Neural progenitor cell (in vitro differentiated cells): Measurements from ENCODE around the gene PCDH1. TPM values are rescaled to one million over a fixed set of nuclear protein-coding genes. Genes with fewer than 3 reads are reported as not detected.

Source experiments
- DNase-seq: peaks from one replicate; pipeline ENCODE4 v3.0.0-alpha.2; 2016; ENCODE audit warnings: low spot score
- H2AFZ ChIP-seq: fragments of 200-600 bp; sonication (generic); replicated peaks from 2 replicates; pipeline ENCODE4 v1.6.1; 2016; ENCODE audit warnings: antibody characterized with exemption
- H3F3A ChIP-seq: fragments of 200-600 bp; sonication (generic); 2 replicates; pipeline ENCODE4 v1.6.1; 2016; ENCODE audit warnings: antibody characterized with exemption, low read depth
- H3K27ac ChIP-seq: fragments of 200-600 bp; sonication (generic); 2 replicates; pipeline ENCODE4 v1.5.1; 2016; ENCODE audit warnings: mild to moderate bottlenecking
- H3K27me3 ChIP-seq: fragments of 200-600 bp; sonication (generic); 2 replicates; pipeline ENCODE4 v1.6.1; 2016; ENCODE audit warnings: mild to moderate bottlenecking, moderate library complexity
- H3K36me3 ChIP-seq: fragments of 200-600 bp; sonication (generic); 2 replicates; pipeline ENCODE4 v1.5.1; 2016
- H3K4me1 ChIP-seq: fragments of 200-600 bp; sonication (generic); 2 replicates; pipeline ENCODE4 v1.6.1; 2016; ENCODE audit warnings: mixed run types
- H3K4me2 ChIP-seq: fragments of 200-600 bp; sonication (generic); 2 replicates; pipeline ENCODE4 v1.6.1; 2016
- H3K4me3 ChIP-seq: fragments of 200-600 bp; sonication (generic); 2 replicates; pipeline ENCODE4 v1.5.1; 2016
- H3K79me2 ChIP-seq: fragments of 200-600 bp; sonication (generic); 2 replicates; pipeline ENCODE4 v1.6.1; 2016; ENCODE audit warnings: low read depth
- H3K9ac ChIP-seq: fragments of 200-600 bp; sonication (generic); 2 replicates; pipeline ENCODE4 v1.6.1; 2016
- H3K9me3 ChIP-seq: fragments of 200-600 bp; sonication (generic); 2 replicates; pipeline ENCODE4 v1.5.1; 2016; ENCODE audit warnings: low read depth
- H4K20me1 ChIP-seq: fragments of 200-600 bp; sonication (generic); 2 replicates; pipeline ENCODE4 v1.6.1; 2016; ENCODE audit warnings: low read depth
- H3K27ac Mint-ChIP-seq: 3 replicates; pipeline ENCODE4 v1.8.0; 2021; ENCODE audit warnings: mixed read lengths
- H3K27me3 Mint-ChIP-seq: 2 replicates; pipeline ENCODE4 v1.8.0; 2022; ENCODE audit warnings: low read depth, mild to moderate bottlenecking, inconsistent platforms, moderate library complexity, mixed read lengths; ENCODE audit not compliant: insufficient read depth
- H3K36me3 Mint-ChIP-seq: 3 replicates; pipeline ENCODE4 v1.8.0; 2021; ENCODE audit warnings: mixed read lengths
- H3K4me1 Mint-ChIP-seq: 3 replicates; pipeline ENCODE4 v1.8.0; 2021; ENCODE audit warnings: mixed read lengths
- H3K4me3 Mint-ChIP-seq: 3 replicates; pipeline ENCODE4 v1.8.0; 2021; ENCODE audit warnings: mild to moderate bottlenecking, moderate library complexity, mixed read lengths
- H3K9me3 Mint-ChIP-seq: 3 replicates; pipeline ENCODE4 v1.8.0; 2020; ENCODE audit warnings: mixed read lengths
- CTCF ChIP-seq: fragments of 200-600 bp; sonication (generic); IDR thresholded peaks from 2 replicates; pipeline ENCODE4 v1.5.1; 2017; ENCODE audit warnings: antibody characterized with exemption, mild to moderate bottlenecking
- EZH2 ChIP-seq: fragments of 200-600 bp; sonication (generic); IDR thresholded peaks from 2 replicates; pipeline ENCODE4 v1.6.1; 2017; ENCODE audit warnings: antibody characterized with exemption, mild to moderate bottlenecking, moderate library complexity
- EZH2phosphoT487 ChIP-seq: fragments of 200-600 bp; sonication (generic); IDR thresholded peaks from 2 replicates; pipeline ENCODE4 v1.6.1; 2017; ENCODE audit warnings: antibody characterized with exemption
- total RNA-seq: library from RNA; depleted of rRNA; stranded (reverse); fragments of >200 nt; gene quantifications from 2 replicates; pipeline ENCODE4 v1.2.3, GENCODE V29; 2015; ENCODE audit warnings: low replicate concordance

Gene PCDH1
- total RNA-seq, 1 donor from 2014 or later = 24.8 TPM

DNA sequence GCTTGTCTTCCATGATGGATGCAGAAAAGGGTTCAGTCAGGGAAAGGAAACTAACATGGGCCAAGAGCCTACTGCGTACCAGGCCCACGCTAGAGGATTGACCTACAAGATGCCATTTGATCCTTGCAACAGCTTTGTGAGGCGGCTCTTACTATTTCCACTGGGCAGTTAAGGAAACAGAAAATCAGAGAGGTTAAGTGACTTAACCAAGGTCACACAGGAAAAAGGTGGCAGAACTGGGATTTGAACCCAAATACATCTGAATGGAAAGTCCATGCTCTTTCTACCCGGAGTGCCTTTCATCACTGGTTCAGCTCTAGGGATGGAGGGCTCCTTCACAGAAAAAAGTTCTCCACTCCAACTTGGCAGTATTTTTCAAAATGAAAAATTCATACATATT is 50.0 kb downstream of the PCDH1 start:
- Histone ChIP-seq H3F3A (peaks cover 10% of the 10 kb centered on the region), H2AFZ (no peak overlapping the region), H3K79me2 (no peaks in the 10 kb centered on the region), H3K4me3 (no peak overlapping the region), H3K27ac (no peak overlapping the region), H3K36me3 (no peaks in the 10 kb centered on the region), H3K27me3 (no peaks in the 10 kb centered on the region), H3K4me2 (no peak overlapping the region), H3K9me3 (no peaks in the 10 kb centered on the region), H3K9ac (no peak overlapping the region), H4K20me1 (no peaks in the 10 kb centered on the region), H3K4me1 (peaks cover 31% of the 10 kb centered on the region)
- H3K4me3 Mint-ChIP-seq = no peak overlapping the region
- H3K36me3 Mint-ChIP-seq = no peaks in the 10 kb centered on the region
- H3K9me3 Mint-ChIP-seq = no peaks in the 10 kb centered on the region
- peaks cover 36% of the 10 kb centered on the region for H3K4me1 Mint-ChIP-seq
- no peak for DNase-seq
- TF ChIP-seq CTCF (no peak), EZH2 (no peak), EZH2phosphoT487 (no peak)
- peaks cover 15% of the 10 kb centered on the region for H3K27me3 Mint-ChIP-seq
- H3K27ac Mint-ChIP-seq = no peak overlapping the region

- peaks cover 13% of the 10 kb centered on the region for H3F3A ChIP-seq
- H3K4me3 ChIP-seq = no peak overlapping the region
- no peak overlapping the region for H3K27ac Mint-ChIP-seq
- TF ChIP-seq EZH2phosphoT487 (no peak), EZH2 (no peak), CTCF (no peak)
- no peaks in the 10 kb centered on the region for H3K9me3 ChIP-seq
- peaks cover 37% of the 10 kb centered on the region for H3K4me1 ChIP-seq
- H2AFZ ChIP-seq = no peak overlapping the region
- H3K4me2 ChIP-seq = no peak overlapping the region
- peaks cover 30% of the 10 kb centered on the region for H3K4me1 Mint-ChIP-seq
- no peaks in the 10 kb centered on the region for H3K79me2 ChIP-seq
- H3K27me3 Mint-ChIP-seq = peaks cover 11% of the 10 kb centered on the region
- no peaks in the 10 kb centered on the region for H3K36me3 Mint-ChIP-seq
- H3K27me3 ChIP-seq = no peaks in the 10 kb centered on the region
- H3K36me3 ChIP-seq = no peaks in the 10 kb centered on the region
- H3K9ac ChIP-seq = no peak overlapping the region
- no peak overlapping the region for H3K27ac ChIP-seq
- H3K9me3 Mint-ChIP-seq = no peaks in the 10 kb centered on the region
- no peak overlapping the region for H3K4me3 Mint-ChIP-seq
- no peaks in the 10 kb centered on the region for H4K20me1 ChIP-seq
- DNase-seq = no peak
Observed at GRCh38 chr5:141826674-141827073, 51.5 kb downstream of the PCDH1 start.

DNA sequence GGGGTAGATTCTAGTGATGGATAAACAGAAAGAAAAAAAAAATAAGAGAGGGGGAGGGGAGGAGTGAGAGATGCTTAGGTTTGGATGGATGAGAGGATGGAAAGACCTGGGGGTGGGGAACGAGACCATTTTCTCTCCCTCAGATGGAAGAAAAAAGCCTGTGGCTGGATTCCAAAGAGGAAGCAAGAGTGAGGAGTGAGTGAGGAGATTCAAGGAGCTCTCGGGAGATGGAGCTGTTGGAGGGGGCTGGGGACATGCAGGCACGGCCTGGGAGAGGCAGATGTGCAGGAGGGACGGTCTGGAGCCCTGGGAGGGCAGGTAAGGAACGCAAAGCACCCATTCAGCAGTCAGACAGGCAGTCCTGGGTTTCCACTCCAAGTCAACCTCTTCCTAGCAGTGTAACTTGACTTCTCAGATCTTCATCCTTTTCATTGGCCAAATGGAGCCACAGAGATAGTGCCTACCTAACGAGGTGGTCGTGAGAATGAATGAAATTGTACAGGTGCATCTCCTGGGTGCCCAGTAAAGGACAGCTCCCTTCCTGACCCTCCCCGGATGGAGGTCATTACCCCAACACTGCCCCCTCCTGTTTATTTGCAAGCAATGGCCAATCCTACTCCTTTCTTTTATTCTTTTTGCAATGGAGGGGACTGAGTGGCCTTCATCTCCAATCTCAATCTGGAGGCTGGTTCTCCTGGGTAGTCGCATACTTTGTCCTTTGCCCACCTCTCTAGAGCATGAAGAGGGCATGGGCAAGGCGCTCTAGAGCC is 52.2 kb downstream of the PCDH1 start:
- Mint-ChIP-seq H3K27me3 (peaks cover 11% of the 10 kb centered on the region), H3K4me3 (peak overlapping the region; percentile 31), H3K4me1 (peaks cover 35% of the 10 kb centered on the region), H3K36me3 (no peaks in the 10 kb centered on the region), H3K9me3 (no peaks in the 10 kb centered on the region), H3K27ac (no peak overlapping the region)
- Histone ChIP-seq H3F3A (peaks cover 16% of the 10 kb centered on the region), H3K27me3 (no peaks in the 10 kb centered on the region), H2AFZ (no peak overlapping the region), H3K79me2 (no peaks in the 10 kb centered on the region), H3K4me2 (peak overlapping the region; percentile 36), H3K9ac (no peak overlapping the region), H3K4me1 (peaks cover 43% of the 10 kb centered on the region), H4K20me1 (no peaks in the 10 kb centered on the region), H3K27ac (peak overlapping the region; percentile 70), H3K9me3 (no peaks in the 10 kb centered on the region), H3K4me3 (no peak overlapping the region), H3K36me3 (no peaks in the 10 kb centered on the region)
- TF ChIP-seq EZH2phosphoT487 (no peak), CTCF (peak; percentile 64), EZH2 (no peak)
- DNase-seq = peak; percentile 60
